Astrocyte (in vitro differentiated cells and primary cell): Measurements from ENCODE around the gene KCNQ4. TPM values are rescaled to one million over a fixed set of nuclear protein-coding genes. Genes with fewer than 3 reads are reported as not detected.

Experiments used
- DNase-seq: peaks from one replicate; pipeline ENCODE4 v3.0.0-alpha.2; 2010; ENCODE audit warnings: low read depth
- FAIRE-seq: peaks from 2 replicates; lab custom pipeline; 2011; peaks lifted over from hg19 to GRCh38; lab: Jason Lieb, UNC
- H2AFZ ChIP-seq: 2 replicates; pipeline ENCODE4 v1.6.0; 2012; ENCODE audit warnings: low read depth, low read length, inconsistent platforms
- H3K27ac ChIP-seq: 2 replicates; pipeline ENCODE4 v1.5.1; 2011; ENCODE audit warnings: low read depth, low read length, inconsistent platforms
- H3K27me3 ChIP-seq: 2 replicates; pipeline ENCODE4 v1.6.0; 2011; ENCODE audit warnings: low read length, inconsistent platforms; ENCODE audit not compliant: insufficient read depth
- H3K36me3 ChIP-seq: 2 replicates; pipeline ENCODE4 v1.5.1; 2011; ENCODE audit warnings: low read length, inconsistent platforms; ENCODE audit not compliant: insufficient read depth
- H3K4me1 ChIP-seq: 2 replicates; pipeline ENCODE4 v1.5.1; 2011; ENCODE audit warnings: low read length, inconsistent platforms; ENCODE audit not compliant: insufficient read depth
- H3K4me2 ChIP-seq: 2 replicates; pipeline ENCODE4 v1.6.0; 2012; ENCODE audit warnings: low read length, inconsistent platforms
- H3K4me3 ChIP-seq: 2 replicates; pipeline ENCODE4 v1.5.1; 2011; ENCODE audit warnings: low read depth, mild to moderate bottlenecking, low read length, inconsistent platforms; ENCODE audit not compliant: insufficient read depth
- H3K79me2 ChIP-seq: 2 replicates; pipeline ENCODE4 v1.6.0; 2012; ENCODE audit warnings: mild to moderate bottlenecking, low read length, inconsistent platforms; ENCODE audit not compliant: insufficient read depth
- H3K9ac ChIP-seq: 2 replicates; pipeline ENCODE4 v1.6.0; 2012; ENCODE audit warnings: mild to moderate bottlenecking, low read length, inconsistent platforms
- H3K9me3 ChIP-seq: 2 replicates; pipeline ENCODE4 v1.5.1; 2012; ENCODE audit warnings: low read depth, mild to moderate bottlenecking, low read length, inconsistent platforms; ENCODE audit not compliant: insufficient read depth
- H4K20me1 ChIP-seq: 2 replicates; pipeline ENCODE4 v1.6.0; 2012; ENCODE audit warnings: low read length, inconsistent platforms; ENCODE audit not compliant: insufficient read depth
- H3K27ac Mint-ChIP-seq: one replicate; pipeline ENCODE4 v1.8.0; 2021; ENCODE audit warnings: mild to moderate bottlenecking, mixed read lengths; ENCODE audit not compliant: unreplicated experiment
- H3K27me3 Mint-ChIP-seq: one replicate; pipeline ENCODE4 v1.8.0; 2021; ENCODE audit warnings: low read depth, mixed read lengths; ENCODE audit not compliant: unreplicated experiment
- H3K36me3 Mint-ChIP-seq: one replicate; pipeline ENCODE4 v1.8.0; 2021; ENCODE audit warnings: low read depth, mixed read lengths; ENCODE audit not compliant: unreplicated experiment
- H3K4me1 Mint-ChIP-seq: one replicate; pipeline ENCODE4 v1.8.0; 2021; ENCODE audit warnings: low read depth, mixed read lengths; ENCODE audit not compliant: unreplicated experiment
- H3K4me3 Mint-ChIP-seq: one replicate; pipeline ENCODE4 v1.8.0; 2021; ENCODE audit warnings: mild to moderate bottlenecking, moderate library complexity, mixed read lengths; ENCODE audit not compliant: unreplicated experiment
- H3K9me3 Mint-ChIP-seq: one replicate; pipeline ENCODE4 v1.8.0; 2021; ENCODE audit warnings: mild to moderate bottlenecking, mixed read lengths; ENCODE audit not compliant: unreplicated experiment
- EZH2 ChIP-seq: IDR thresholded peaks from 2 replicates; pipeline ENCODE4 v1.6.1; 2012; ENCODE audit warnings: mild to moderate bottlenecking, low read length, inconsistent platforms; ENCODE audit not compliant: insufficient read depth
- total RNA-seq: library from RNA; stranded (reverse); gene quantifications from 2 replicates; pipeline ENCODE4 v1.2.1, GENCODE V29; 2021
- TF ChIP-seq, protein P1 (sequence below): IDR thresholded peaks from 2 replicates; pipeline ENCODE4 v1.5.1; 2011; ENCODE audit warnings: low read depth, mild to moderate bottlenecking, inconsistent platforms, low read length, moderate library complexity; ENCODE audit not compliant: insufficient read depth

Gene KCNQ4
- total RNA-seq, 1 donor from 2014 or later, result 0.89 TPM

DNA sequence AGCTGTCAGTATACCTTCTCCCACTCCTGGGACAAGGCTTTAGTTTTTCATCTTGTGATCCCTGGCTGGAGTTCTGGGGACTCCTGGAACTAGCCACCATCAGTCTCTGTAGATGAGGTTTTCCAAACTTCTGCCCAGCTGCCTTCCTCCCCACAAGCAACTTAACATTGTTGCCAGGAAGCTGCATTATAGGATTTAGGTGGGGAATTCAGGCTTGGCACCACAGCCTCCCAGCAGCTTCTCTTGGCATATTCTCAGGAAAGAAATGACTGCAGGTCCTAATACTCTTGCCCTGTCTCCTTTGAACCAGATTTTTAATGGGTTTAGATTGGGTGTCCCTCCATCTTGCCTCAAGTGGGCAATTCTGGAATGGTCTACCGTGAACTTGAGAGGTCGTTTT lies 18.6 kb upstream of the KCNQ4 start:
- Mint-ChIP-seq H3K36me3 (peaks cover 40% of the 10 kb centered on the region), H3K4me1 (peaks cover 11% of the 10 kb centered on the region), H3K27me3 (no peaks in the 10 kb centered on the region), H3K27ac (no peak overlapping the region), H3K4me3 (no peak overlapping the region), H3K9me3 (no peaks in the 10 kb centered on the region)
- Histone ChIP-seq H3K27me3 (no peaks in the 10 kb centered on the region), H3K9ac (no peak overlapping the region), H3K79me2 (no peaks in the 10 kb centered on the region), H3K4me1 (no peaks in the 10 kb centered on the region), H3K27ac (no peak overlapping the region), H3K4me3 (no peak overlapping the region), H3K36me3 (peaks cover 42% of the 10 kb centered on the region), H2AFZ (no peak overlapping the region), H3K4me2 (no peak overlapping the region), H3K9me3 (no peaks in the 10 kb centered on the region), H4K20me1 (peaks cover 26% of the 10 kb centered on the region)
- TF ChIP-seq, protein P1, sequence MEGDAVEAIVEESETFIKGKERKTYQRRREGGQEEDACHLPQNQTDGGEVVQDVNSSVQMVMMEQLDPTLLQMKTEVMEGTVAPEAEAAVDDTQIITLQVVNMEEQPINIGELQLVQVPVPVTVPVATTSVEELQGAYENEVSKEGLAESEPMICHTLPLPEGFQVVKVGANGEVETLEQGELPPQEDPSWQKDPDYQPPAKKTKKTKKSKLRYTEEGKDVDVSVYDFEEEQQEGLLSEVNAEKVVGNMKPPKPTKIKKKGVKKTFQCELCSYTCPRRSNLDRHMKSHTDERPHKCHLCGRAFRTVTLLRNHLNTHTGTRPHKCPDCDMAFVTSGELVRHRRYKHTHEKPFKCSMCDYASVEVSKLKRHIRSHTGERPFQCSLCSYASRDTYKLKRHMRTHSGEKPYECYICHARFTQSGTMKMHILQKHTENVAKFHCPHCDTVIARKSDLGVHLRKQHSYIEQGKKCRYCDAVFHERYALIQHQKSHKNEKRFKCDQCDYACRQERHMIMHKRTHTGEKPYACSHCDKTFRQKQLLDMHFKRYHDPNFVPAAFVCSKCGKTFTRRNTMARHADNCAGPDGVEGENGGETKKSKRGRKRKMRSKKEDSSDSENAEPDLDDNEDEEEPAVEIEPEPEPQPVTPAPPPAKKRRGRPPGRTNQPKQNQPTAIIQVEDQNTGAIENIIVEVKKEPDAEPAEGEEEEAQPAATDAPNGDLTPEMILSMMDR, result no peak
- TF ChIP-seq EZH2, result no peak
- FAIRE-seq, result no peak
- DNase-seq, result no peak

DNA sequence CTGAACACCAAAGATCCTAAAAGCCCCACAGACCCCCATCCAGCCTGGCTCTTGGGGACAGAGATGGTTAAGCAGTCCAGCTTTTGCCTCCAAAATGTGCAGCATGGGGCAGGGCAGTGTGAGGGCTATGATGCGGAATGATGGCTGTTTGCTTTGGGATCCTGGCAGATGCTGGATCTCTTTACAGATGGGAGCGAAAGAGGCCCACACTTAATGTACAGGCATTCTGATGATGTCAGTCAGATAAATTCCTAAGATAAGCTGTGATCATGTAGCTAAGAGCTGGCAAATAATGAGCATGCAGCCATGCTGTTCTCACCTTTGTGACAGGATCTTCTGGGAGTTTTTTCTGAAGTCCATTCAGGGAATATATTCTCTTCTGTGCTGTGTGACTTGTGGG lies 17.6 kb upstream of the KCNQ4 start:
- Mint-ChIP-seq H3K27me3 (no peaks in the 10 kb centered on the region), H3K36me3 (peaks cover 37% of the 10 kb centered on the region)
- no peak overlapping the region for H3K9ac ChIP-seq

DNA sequence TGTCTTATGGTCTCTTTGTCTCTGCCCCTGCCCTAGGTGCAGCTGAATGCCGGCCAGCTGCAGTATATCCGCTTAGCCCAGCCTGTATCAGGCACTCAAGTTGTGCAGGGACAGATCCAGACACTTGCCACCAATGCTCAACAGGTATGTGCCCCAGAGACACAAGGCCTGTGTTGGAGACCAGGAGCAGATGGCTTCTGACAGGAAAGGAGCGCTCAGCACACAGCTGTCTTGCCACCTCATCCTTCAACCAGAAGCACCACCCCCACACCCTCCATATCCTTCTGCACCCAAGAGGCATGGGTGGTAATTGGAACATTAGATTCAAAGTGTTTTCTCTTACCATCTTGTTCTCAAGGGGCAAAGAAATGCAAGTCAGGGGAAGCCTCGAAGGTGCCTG lies 17.0 kb upstream of the KCNQ4 start:
- peaks cover 41% of the 10 kb centered on the region for H3K36me3 ChIP-seq
- TF ChIP-seq, protein P1, result no peak
- TF ChIP-seq EZH2, result no peak
- H3K27ac ChIP-seq, result no peak overlapping the region
- no peak overlapping the region for H3K4me3 Mint-ChIP-seq
- H3K36me3 Mint-ChIP-seq, result peaks cover 39% of the 10 kb centered on the region
- H3K4me1 ChIP-seq, result no peaks in the 10 kb centered on the region
- H3K27me3 Mint-ChIP-seq, result no peaks in the 10 kb centered on the region
- no peak for FAIRE-seq
- H3K27me3 ChIP-seq, result no peaks in the 10 kb centered on the region
- no peak overlapping the region for H3K4me2 ChIP-seq
- no peak overlapping the region for H3K9ac ChIP-seq
- no peak for DNase-seq
- peaks cover 19% of the 10 kb centered on the region for H4K20me1 ChIP-seq
- peaks cover 13% of the 10 kb centered on the region for H3K4me1 Mint-ChIP-seq
- H3K27ac Mint-ChIP-seq, result no peak overlapping the region
- H3K9me3 ChIP-seq, result no peaks in the 10 kb centered on the region
- H3K9me3 Mint-ChIP-seq, result no peaks in the 10 kb centered on the region
- H2AFZ ChIP-seq, result no peak overlapping the region
- no peaks in the 10 kb centered on the region for H3K79me2 ChIP-seq
- no peak overlapping the region for H3K4me3 ChIP-seq

More for the DNA sequence above, 17.6 kb upstream of the KCNQ4 start:
- no peak for TF ChIP-seq EZH2
- TF ChIP-seq, protein P1, result no peak
- Histone ChIP-seq H3K79me2 (no peaks in the 10 kb centered on the region), H3K36me3 (peaks cover 42% of the 10 kb centered on the region), H3K27me3 (no peaks in the 10 kb centered on the region), H2AFZ (no peak overlapping the region), H3K4me2 (no peak overlapping the region), H3K9me3 (no peaks in the 10 kb centered on the region), H3K27ac (no peak overlapping the region), H3K4me1 (no peaks in the 10 kb centered on the region), H3K4me3 (no peak overlapping the region), H4K20me1 (peaks cover 24% of the 10 kb centered on the region)
- no peaks in the 10 kb centered on the region for H3K9me3 Mint-ChIP-seq
- no peak overlapping the region for H3K4me3 Mint-ChIP-seq
- no peak overlapping the region for H3K27ac Mint-ChIP-seq
- FAIRE-seq (no peak), DNase-seq (no peak)
- H3K4me1 Mint-ChIP-seq, result peaks cover 14% of the 10 kb centered on the region
